ENCODE data around the gene TMEM170A.
"Not testable (repeated sequence)": the region's sequence is repeated elsewhere in the genome, so short reads cannot be mapped to it uniquely, and the experiment has no call there.

The TMEM170A gene
- total RNA-seq, result 22.2 to 60.3 (median 43.2) reads per million in 4 donors

DNA sequence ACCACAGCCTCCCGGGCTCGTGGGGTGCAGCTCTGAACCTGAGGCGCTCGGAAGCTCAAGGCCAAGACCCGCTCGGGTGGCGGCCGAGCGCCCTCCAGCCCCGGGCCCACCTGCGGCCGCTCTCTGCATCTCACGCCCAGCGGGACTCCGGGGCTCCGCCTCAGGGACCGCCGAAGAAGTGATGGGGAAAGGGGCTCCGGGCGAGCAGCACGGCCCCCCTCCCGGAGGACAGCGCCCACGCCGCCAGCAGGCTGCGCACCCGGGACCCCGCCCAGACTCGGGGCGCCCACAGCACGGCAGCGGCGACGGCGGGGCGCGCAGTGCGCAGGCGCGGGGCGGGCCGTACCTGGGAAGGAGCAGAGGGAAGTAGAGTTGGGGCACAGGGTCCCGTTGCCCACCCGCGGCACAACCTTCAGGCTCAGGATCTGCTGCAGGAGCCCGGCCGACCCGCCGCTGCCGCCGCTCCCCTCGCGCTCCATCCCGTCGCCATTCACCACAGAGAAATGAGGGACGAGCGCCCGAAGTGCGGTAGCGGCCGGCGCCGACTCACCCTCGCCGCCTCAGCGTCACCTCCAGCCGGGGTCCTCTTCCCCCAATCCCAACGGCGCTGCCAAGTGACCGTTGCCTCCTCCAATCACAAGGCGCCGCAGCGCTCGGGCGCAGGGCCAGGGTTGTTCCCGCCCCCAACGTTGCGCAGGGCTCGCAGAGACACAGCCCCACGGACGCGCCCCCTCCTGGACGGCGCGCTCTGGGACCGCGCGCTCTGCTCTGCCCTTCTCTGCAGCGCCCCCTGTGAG lies at the start of gene TMEM170A:
Gene TMEM170A (minus strand): TSS at position 568 of the 797 bp plus-strand sequence. CDS start 89 bp downstream, at position 479.
- DNase-seq, result peak; percentile 98 to 99 (median 98)

DNA sequence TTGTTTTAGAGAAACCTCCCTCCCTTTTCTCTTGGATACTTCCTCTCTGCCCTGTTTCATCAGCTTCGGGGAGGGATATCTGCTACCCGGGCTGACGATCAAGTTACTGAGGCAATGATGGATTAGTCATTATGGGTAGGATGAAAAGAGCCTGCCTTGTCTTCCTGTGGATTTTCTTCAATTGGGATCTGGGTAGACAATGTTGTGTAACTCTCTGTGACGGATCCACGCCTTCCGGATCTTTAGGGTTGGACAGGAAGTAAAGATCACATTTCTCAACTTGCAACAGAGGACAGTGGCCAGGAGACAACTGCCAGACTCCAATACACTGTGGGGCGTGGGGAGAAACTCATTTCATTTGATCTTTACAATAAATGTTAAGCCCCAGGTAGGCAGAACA lies 42.1 kb upstream of the TMEM170A start:
- no peak for DNase-seq

- no peak for DNase-seq
These were observed 41.6 kb upstream of the TMEM170A start for GRCh38 chr16:75506107-75506506.

GRCh38 chr16:75503801-75504200 lies 39.3 kb upstream of the TMEM170A start:
- DNase-seq, result no peak

- DNase-seq, result no peak
These were observed 38.6 kb upstream of the TMEM170A start for GRCh38 chr16:75502916-75503605.

- DNase-seq, result not testable (repeated sequence)
These were observed 37.3 kb upstream of the TMEM170A start for GRCh38 chr16:75501820-75502219.

GRCh38 chr16:75501359-75501758 lies 36.9 kb upstream of the TMEM170A start:
- DNase-seq, result no peak

DNA sequence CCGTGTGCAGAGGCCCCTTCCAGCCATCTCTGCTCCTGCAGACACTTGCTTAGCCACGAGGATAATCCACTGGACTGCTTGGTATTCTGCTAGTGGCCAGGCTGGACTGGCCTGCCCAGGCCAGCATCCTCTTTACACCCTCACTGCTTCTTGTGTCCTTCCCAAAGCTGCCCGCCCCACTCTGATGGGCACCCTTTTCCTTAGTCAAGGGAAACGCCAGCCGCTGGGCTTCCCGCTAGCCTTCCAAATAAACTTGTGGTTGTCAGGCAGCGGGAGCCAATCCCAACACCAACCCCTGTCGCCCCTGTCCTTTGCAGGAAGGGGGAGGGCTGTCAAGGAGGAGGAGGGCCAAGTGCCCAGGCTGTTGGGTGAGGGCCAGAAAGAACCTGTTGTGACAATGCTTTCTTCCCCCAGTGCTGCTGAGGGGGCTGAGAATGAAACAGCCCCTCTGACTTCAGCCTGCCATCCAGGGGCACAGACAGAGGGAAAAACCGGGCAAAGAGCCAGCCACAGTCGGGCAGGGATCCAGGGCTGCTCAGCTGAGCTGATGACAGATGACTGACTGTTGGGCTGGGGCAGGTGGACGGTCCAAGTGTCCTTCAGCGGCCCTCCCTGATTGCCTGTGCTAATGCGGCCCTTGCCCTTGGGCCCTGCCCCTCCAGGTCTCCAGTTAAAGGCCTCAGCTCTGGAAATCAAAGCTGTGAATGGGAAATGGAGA lies 34.3 kb upstream of the TMEM170A start:
- not testable (repeated sequence) for DNase-seq

- DNase-seq, result no peak
These were observed 33.1 kb upstream of the TMEM170A start for GRCh38 chr16:75497558-75497957.

- DNase-seq, result no peak
These were observed 30.7 kb upstream of the TMEM170A start, which contains the start of gene CHST6 for GRCh38 chr16:75495076-75495674. CHST6 (minus strand) TSS chr16:75495441; CDS start chr16:75479828, 15,613 bp downstream.

DNA sequence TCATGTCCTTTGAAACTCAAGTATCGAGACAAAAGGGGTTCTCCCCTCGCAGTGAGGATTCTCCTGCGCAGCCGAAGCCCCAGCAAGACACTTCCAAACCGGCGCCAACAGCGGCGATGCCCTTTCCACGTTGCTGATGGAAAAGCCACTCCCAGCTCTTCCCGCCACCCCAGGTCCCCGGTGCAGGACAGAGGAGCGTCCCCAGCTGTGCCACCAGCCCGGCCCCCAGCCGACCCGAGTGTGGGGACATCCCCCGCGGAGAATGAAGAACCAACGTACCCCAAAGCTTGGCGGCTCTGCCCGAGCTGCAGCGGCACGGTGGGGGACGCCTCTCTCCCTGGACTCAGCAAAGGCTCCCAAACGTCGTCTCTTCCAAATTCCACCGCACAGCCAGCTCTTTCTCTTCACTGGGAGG lies 30.2 kb upstream of the TMEM170A start:
- DNase-seq, result no peak

DNA sequence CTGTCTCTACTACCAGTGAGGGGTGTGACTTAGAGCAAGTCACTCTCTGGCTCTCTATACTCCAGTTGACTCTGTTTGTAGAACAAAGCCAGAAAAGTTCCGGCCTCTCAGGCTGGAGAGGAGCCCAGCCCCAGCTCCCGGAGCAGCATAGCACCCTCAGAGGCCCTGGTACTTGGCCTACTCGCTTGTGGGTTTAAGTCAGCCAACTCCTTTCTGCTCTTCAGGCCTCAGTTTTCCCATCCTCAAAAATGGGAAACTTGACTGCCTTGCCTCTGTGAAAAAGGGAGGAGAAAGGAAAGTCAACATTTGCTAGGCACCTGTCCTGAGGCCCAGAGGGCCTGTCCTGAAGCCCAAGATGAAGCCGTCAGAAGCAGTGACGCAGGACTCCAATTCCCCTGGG lies 29.7 kb upstream of the TMEM170A start:
- DNase-seq, result no peak

- no peak for DNase-seq
These were observed 27.4 kb upstream of the TMEM170A start for GRCh38 chr16:75491876-75492275.

DNA sequence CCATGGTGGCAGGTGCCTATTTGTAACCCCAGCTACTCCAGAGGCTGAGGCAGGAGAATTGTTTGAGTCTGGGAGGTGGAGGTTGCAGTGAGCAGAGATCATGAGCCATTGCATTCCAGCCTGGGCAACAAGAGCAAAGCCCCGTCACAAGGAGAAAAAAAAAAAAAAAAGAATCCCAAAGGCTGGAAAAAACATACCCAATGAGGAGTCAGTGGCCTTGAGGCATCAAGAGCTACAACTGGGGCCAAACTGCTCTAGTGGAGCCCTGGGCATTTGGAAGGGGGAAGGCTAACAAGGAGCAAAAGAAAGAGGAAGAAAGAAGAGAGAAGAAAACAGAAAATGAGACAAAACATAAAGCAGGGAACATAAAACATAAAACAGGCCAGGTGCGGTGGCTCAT lies 23.8 kb upstream of the TMEM170A start:
- DNase-seq, result no peak

DNA sequence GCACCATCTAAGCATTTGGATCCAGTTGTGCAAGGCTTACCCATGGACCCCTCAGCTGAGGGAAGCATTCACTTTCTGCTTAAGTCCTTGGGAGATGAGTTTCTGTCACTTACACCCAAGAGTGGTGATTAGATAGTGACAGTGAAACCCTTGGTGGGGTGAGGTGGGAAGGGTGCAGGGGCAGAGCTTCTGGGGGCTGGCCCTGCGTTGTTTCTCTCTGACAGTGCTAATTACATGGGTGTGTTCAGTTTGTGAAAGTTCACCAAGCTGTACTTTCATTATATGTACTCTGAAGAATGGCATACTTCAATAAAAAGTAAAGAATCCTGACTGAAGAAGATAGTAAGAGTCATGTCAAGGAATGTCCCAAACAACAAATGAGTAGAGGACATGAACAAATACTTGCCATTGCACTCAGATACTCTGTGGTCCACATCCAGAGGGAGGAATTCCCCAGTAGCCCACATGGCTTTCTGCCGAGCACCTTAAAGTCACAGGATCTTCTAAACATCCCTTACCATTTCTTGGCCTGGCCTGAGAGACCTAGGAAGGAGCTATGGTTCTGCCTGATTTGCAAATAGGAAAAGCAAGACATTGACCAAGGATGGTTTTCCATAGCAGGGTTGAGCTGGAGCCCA lies 22.3 kb upstream of the TMEM170A start:
- no peak for DNase-seq

DNA sequence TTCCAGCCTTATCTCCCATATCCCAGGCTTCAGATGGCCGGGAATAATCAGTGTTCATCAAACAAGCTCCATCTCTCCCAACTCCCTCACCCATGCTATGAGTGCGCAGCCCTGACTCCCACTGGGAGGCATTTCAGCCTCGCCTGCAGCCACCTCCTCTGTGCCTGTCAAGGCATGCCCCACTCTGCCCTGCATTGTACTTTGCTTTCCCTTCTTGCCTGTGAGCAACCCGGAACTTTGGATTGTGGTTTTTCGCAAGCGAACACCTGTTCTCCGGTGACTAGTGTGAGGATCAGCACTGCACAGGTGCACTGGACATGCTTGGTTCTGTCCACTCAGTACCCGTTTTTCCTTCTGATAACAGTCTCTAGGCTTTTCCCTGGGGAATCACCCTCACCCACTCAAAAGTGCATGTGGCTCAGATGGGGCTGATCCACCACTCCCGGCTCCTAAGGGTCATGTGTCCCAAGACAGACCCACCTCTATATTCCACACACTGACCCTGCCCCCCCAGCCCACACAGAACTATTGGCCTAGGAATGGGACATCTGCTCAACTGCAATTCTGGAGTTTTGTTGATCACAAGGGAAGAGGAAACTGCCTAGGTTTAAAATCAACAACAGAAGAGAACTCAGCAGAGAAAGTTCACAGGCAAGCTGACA lies 21.7 kb upstream of the TMEM170A start:
- no peak for DNase-seq

GRCh38 chr16:75485230-75486013 lies 20.9 kb upstream of the TMEM170A start:
- DNase-seq, result no peak

GRCh38 chr16:75483222-75483621 lies 18.7 kb upstream of the TMEM170A start:
- no peak for DNase-seq

GRCh38 chr16:75482434-75483205 lies 18.1 kb upstream of the TMEM170A start:
- no peak for DNase-seq

DNA sequence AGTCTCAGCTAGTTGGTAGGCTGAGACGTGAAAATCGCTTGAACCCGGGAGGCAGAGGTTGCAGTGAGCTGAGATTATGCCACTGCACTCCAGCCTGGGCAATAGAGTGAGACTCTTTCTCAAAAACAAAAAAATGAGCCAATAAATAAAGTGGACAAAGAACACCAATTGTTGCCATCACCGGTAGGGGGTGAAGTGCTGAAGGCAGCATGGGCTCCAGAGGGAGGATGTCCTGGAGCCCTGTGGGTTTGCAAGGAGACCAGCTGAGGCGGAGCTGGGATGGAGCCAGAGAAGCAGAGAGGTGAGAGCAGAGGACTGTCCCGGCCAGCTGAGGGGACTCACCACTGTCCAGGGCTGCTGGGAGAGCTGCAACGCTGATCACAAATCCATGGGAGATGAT lies 17.0 kb upstream of the TMEM170A start:
- DNase-seq, result no peak
